ENCODE data around the gene DKC1. TPM values are rescaled to one million over a fixed set of nuclear protein-coding genes. Genes with fewer than 3 reads are reported as not detected.

The DKC1 gene
- total and polyA plus RNA-seq, 2 experiments from 2014 or later = 120 to 165 TPM

GRCh38 chrX:154720067-154720466 is 42.6 kb upstream of the DKC1 start (continued):
- no peak for TF ChIP-seq REST (IDR thresholded peaks at IDR 0.05; ENCODE audit: unreplicated experiment)
- no peak for TF ChIP-seq CTCF (conservative IDR thresholded peaks at IDR 0.05; ENCODE audit: low read depth in 2 of 2)
- TF ChIP-seq ZNF114 (CRISPR knock-in tag; IDR thresholded peaks at IDR 0.05) = no peak

- Histone ChIP-seq H3F3A (replicated peaks; ENCODE audit: low read depth) (no peaks in the 10 kb centered on the region), H3K27me3 (ENCODE audit: insufficient read depth) (no peaks in the 10 kb centered on the region), H4K20me1 (replicated peaks; ENCODE audit: insufficient read depth) (no peaks in the 10 kb centered on the region), H2AFZ (no peak overlapping the region), H3K9me2 (ENCODE audit: insufficient read depth) (no peaks in the 10 kb centered on the region), H3K4me2 (no peak overlapping the region), H3K27ac (ENCODE audit: low read depth) (no peak overlapping the region), H3K4me1 (ENCODE audit: insufficient read depth) (no peaks in the 10 kb centered on the region), H3K4me3 (no peak overlapping the region), H3K36me3 (ENCODE audit: insufficient read depth) (no peaks in the 10 kb centered on the region), H3K79me2 (replicated peaks; ENCODE audit: insufficient read depth) (no peaks in the 10 kb centered on the region)
- no peak overlapping the region for H3K4me3 Mint-ChIP-seq
- H3K27ac Mint-ChIP-seq = no peak overlapping the region
- no peaks in the 10 kb centered on the region; the same call in 1 of the 3 replicates for H3K9me3 Mint-ChIP-seq
- ATAC-seq (no peak), DNase-seq (ENCODE audit: low spot score) (no peak)
- TF ChIP-seq ZNF114 (CRISPR knock-in tag; IDR thresholded peaks at IDR 0.05) = no peak
- no peak for TF ChIP-seq STAT1 (IDR thresholded peaks at IDR 0.05; ENCODE audit: unreplicated experiment)
- TF ChIP-seq ZNF462 (CRISPR knock-in tag; IDR thresholded peaks at IDR 0.05) = no peak
- no peak for TF ChIP-seq POLR2AphosphoS5 (IDR thresholded peaks at IDR 0.05; ENCODE audit: low read depth)
- TF ChIP-seq CREB1 (CRISPR knock-in tag; IDR thresholded peaks at IDR 0.05; ENCODE audit: low read depth) = no peak
- no peak for TF ChIP-seq CTCF (conservative IDR thresholded peaks at IDR 0.05; ENCODE audit: low read depth in 2 of 2)
- no peak for TF ChIP-seq EZH2 (IDR thresholded peaks at IDR 0.05; ENCODE audit: low read depth, unreplicated experiment)
- TF ChIP-seq NANOG (IDR thresholded peaks at IDR 0.05; ENCODE audit: borderline replicate concordance) = no peak
- TF ChIP-seq ZNF331 (CRISPR knock-in tag; IDR thresholded peaks at IDR 0.05; ENCODE audit: low read depth) = no peak
- H3K4me1 Mint-ChIP-seq = peaks cover 2% of the 10 kb centered on the region; the same call in 1 of the 3 replicates
- H3K27me3 Mint-ChIP-seq (ENCODE audit: insufficient read depth, low read depth, poor library complexity) = peaks cover 8% of the 10 kb centered on the region
- H3K36me3 Mint-ChIP-seq (ENCODE audit: low read depth) = no peaks in the 10 kb centered on the region
These were observed 41.5 kb upstream of the DKC1 start for GRCh38 chrX:154721155-154721554.

Data from GM23338 (cell line).